SHP77 (cell line): Measurements from ENCODE around the gene PICK1.
"Not testable (repeated sequence)": the region's sequence is repeated elsewhere in the genome, so short reads cannot be mapped to it uniquely, and the experiment has no call there.

Source experiments
- DNase-seq, 2 experiments: peaks; one replicate each; lab custom pipeline; 2025; lab: John Stamatoyannopoulos, UW

The PICK1 gene

DNA sequence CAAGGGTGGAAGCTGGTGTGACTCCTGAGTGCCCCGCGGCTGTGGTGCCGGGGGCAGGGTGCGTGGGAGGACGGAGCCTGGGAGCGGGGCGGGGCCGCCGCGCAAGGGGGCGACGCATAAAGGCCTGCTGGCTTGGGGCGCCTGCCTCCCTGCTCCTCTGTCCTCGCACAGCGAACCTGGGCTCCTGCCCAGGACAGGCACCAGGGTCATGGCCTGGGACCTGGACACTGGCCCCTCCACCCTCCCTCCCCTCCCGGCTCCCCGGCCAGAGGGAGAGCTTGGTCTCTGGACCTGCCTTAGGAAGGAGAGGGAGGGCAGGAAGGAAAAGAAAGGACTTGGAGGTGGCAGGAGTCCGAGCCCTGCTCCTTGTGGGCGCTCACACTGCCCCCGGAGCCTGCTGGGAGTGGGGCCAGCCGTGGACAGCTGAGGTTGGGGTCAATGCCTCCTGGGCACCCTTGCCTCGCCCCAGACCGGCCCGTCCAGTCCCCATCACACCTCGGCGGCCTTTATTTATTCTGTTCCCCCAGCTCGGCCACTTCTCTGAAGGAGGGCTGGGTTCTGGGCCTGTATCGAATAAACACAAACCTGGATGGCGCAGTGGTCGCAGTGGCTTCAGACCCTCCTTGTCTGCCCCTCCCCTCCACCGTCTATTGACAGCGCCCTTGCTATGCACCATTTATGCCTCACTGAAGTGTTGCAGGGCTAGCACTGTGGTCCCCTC lies 18.1 kb downstream of the PICK1 start:
- no peak for DNase-seq

DNA sequence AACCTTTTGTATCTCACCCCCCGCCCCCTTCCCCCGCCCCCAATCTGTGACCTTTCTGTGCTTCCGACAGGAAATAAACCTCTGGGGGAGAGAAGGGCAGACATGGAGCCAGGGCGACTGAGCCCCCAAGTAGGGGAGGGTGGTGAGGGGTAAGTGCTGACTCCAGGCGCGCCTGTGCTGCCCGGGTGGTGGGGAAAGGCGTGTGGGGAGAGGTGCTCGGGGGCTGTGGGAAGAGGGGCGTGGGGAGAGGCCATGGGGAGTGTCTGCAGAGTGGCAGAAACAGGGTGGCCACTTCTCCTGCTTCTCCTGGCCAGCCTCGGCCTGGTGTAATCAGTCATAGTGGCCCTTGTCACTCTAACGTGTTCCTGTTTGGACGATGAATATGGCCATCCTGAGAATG lies 18.8 kb downstream of the PICK1 start:
- DNase-seq = no peak

DNA sequence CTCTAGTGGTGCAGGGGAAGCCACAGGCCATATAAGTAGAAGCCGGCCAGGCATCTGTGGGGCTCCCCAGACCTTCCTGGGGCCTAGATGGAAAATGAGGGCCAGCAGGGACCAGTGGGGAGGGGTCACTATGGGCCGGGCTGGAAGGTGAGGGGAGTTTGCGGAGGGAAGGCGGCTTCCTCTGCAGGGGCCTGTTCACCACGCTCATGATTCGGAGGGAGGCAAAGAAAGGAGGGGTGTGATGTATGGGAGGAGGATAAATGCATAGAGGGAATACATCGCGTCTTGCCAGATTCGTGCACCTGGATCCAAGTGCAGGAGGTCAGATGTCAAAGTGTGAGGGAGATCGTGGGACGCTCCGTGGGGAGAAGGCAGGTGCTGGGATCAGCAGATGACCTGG lies 19.9 kb downstream of the PICK1 start:
- DNase-seq = no peak

DNA sequence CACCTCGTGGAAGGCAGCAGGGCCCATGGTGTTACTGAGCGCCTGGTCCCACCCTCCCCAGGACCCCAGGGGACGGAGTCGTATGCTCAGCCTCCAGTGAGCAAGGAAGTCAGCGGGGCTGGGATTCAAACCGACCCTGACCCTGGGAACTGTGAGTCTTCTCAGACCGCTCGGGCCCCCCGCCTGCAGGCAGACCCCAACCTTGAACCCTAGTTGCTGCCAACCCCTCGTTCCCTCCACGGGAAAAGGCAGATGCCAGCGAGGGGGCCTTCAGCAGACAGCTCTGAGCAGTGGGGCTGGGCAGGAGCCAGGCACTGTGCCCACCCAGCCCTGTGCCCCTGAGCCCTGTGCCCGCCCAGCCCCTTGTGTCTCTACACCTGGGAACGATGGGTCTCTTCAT lies 20.4 kb downstream of the PICK1 start:
- DNase-seq = no peak

DNA sequence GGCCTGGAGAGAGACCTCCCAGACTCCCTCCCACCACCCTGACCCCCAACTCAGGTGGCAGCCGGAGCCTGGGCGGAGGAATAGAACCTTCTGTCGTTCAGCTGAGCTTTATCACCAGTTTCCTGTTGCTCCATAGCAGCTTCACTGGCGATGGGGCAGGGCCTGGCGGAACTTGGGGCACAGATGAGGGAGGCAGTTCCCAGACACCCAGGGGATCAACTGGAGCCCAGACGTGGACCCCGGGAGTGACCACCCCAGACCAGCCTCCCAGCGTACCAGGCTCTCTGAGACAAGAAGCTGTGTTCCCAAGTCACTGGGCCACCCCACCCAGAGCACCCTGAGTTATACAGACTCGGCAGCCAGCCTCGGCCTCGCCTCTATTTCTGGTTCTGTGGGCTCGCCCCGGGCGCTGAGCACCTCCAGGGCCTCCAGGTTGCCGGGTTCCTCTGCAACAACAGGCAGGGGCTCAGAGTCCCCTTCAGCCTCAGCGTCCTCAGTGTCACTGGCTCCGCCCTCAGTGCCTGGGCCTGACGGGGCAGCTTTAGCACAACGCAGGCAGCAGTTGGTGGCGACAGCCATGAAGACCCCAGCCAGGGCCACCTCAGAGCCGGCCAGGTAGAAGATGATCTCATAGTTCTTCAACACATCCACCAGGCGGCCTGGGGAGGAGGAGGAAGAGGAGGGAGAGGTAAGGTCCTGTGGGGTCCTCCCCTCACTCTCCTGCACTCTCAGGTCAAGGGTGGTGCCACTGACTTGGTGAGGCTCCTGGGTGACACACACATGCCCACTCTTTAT lies 21.0 kb downstream of the PICK1 start:
- DNase-seq = no peak

DNA sequence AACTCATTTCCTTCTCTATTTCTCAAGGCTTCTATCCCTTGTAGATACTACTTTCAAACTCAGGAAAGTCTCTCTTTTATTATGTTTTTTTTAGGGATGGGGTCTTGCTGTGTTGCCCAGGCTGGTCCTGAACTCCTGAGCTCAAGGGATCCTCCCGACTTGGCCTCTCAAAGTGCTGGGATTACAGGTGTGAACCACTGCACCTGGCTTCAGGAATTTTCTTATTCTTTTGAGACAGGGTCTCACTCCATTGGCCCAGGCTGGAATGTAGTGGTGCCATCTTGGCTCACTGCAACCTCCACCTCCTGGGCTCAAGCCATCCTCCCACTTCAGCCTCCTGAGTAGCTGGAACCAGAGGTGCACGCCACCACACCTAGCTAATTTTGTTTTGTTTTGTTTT lies 22.0 kb downstream of the PICK1 start:
- DNase-seq = not testable (repeated sequence)

DNA sequence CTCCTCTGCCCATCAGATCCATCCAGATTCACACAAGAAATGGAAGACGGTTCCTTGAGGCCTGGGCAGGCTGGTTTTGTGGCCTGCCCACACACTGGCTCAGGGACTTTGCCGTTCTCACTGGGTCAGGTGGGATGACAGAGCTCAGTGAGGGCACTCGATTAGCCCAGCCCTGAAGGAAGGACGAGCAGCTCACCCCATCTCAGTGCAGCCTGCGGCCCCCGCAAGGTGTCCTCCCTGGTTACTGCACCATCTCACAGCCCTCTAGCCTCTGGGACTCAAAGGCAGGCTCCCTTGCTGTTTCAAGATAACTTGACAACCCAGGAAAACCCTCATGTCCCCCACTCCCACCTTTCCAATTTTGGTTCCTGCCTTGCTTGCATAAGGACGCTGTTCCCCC lies 22.6 kb downstream of the PICK1 start:
- DNase-seq = no peak

DNA sequence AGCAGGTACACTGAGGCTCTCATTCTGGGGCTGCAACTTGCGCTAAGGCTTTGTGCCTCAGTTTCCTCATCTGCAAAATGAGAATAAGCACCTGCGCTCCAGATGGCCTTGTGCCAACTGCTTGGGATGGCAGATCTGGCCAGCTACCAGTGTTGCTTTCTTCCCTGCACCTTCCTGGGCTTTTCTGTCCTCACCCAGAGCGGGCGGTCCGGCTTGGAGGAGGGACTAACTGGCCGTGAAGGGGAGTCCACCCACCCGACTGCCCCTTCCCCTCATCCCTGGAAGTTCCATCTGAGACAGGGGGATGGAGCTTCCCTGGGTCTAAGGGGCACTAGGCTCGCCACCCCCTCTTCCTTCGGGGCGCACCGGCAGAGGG lies 23.3 kb downstream of the PICK1 start:
- no peak for DNase-seq

DNA sequence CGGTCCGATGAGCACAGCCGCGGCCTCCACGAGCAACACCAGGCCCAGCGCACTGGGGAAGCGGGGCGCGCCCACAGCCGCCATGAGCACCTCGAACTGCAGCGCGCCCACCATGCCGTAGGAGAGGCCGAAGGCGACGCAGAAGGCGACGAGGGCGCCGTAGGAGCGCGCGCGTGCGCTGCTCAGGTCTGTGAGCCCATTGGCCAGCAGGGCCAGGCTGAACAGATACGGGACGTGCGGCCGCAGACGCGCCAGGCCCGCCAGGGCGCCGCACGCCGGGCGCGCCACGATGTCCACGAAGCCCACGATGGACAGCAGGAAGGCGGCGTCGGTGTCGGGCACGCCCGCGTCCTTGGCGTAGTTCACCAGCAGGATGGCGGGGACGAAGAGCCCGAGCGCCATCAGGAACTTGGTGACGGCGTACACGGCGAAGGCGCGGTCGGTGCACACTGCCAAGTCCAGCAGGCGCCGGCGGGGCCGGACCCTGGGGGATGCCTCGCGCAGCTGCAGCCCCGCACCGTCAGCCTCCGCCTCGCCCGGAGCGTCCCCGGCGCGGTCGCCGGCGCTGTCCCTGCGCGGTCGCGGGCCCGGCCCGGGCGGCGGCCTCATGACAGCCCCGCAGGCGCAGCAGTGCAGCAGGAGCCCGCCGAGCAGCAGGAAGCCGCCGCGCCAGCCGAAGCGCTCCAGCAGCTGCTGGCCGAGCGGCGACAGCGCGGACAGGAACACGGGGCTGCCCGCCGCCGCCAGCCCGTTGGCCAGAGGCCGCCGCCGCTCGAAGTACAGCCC lies 23.8 kb downstream of the PICK1 start:
- no peak for DNase-seq

DNA sequence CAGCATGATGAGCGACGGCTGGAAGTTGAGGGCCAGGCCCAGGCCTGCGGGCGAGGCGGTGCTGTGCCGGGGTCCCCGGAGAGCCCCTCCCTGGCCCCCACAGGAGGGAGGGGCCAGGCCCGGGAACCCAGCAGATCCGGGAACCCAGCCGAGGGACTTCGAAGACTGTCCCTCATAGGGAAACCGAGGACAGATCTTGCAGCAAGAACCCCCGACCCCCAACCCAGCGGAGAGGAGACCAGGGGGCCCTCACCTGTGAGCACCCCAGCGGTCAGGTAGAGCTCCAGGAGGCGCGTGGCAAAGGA lies 24.4 kb downstream of the PICK1 start:
- no peak for DNase-seq

DNA sequence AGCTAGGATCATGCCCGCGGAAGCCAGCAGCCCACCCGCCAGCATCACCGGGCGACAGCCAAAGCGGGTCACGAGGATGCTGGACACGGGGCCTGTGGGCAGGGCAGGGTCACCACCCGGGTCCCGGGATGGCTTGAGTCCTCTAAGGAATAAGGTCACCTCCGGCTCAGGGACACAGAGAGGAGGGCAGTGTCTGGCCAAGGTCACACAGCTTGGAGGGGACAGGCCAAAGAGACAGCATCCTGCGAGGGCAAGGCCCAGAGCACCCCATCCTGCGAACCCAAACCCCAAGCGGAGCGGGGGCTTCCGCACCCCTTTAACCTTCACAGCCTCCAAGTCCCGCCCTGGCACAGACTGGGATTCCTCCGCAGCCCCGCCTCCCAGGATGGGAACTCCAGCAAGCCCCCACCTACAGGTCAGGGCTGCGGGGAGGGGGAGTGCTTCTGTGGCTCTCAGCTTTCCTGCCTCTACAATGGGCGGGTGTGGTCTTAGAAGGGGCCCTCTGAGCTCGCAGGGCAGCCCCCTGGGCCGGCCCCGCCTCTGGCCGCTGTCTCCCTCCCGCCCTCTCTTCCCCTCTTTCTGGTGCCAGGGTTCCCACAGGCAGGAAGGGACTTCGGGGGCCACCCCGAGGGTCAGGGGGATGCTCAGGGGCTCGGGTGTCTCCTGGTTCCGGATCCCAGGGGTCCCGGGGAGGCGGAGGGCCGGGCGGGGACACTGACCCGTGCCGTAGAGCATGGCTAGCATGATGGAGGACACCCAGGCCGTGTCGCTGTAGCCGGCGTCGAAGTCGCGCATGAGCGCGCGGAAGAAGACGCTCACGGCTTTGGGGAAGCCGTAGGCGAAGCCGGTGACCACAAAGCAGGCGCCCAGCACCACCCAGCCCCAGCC lies 25.0 kb downstream of the PICK1 start:
- DNase-seq = no peak

DNA sequence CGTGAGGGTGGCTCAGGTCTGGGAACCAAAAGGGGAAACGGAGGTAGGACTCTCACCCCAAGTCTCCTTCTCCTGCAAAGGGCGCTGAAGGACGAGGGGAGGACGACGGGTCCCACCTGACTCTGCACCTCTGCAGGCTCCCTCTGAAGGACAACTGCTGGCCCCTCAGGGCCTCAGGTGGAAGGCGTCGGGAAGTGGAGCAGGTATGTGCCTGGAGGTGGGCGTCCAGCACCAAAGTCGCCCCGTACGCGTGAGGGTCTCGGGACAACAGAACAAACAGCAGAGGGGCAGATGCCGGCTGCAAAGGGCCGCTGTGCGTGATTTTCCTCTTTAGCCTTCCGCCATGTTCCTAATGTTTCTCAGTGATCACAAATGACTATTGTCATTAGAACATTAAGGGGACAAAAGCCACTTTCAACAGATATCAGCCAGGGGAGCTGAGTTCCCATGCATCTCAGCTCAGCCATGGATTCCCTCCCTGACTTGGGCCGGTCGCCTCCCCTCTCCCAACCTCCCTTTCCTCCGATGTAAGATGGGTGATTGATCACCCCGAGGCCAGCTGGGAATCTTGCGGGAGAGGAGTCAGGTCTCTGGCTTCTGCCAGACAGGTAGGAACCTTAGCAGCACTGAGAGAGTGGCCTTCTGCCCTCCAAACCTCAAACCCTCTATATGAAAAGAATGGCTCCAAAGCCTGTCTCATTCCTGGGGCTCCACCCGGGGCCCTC lies 25.9 kb downstream of the PICK1 start:
- DNase-seq = no peak

DNA sequence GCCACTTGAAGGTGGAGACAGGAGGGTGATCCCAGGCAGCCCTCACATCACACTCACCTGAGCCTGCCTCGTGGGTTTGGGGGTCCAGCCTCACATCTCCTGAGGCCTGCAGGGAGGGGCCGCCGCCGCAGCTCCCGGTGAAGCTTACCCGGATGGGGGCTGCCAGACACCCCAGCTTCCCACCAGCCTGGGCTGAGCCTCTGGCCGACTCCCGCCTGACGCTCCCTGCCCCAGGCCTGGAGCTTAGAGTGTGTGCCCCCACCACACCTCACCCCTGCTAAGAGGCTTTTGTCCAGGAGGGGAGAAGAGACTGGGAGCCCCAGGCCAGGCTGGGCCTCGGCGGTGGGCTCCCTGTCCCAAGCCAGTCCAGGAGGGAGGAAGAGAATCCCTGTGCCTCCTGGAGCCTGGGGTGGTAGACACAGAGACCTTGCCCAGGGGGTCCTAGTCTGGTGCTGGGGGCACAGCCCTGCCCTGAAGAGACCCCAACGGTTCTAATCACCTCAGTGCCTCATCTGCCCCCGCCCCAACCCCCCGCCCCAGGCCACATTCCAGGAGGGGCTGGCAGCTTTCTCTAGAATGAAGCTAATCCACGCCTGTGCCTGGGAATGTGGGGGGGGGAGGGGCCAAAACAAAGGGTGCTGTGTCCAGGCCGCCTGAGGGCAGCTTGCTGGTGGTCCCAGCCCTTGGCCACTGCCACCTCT lies 26.9 kb downstream of the PICK1 start, which contains the start of gene SLC16A8:
Gene SLC16A8, minus strand, starts transcription at position 254 of the 701 bp plus-strand sequence. CDS start 1,311 bp downstream, outside the sequence.
- DNase-seq = no peak

DNA sequence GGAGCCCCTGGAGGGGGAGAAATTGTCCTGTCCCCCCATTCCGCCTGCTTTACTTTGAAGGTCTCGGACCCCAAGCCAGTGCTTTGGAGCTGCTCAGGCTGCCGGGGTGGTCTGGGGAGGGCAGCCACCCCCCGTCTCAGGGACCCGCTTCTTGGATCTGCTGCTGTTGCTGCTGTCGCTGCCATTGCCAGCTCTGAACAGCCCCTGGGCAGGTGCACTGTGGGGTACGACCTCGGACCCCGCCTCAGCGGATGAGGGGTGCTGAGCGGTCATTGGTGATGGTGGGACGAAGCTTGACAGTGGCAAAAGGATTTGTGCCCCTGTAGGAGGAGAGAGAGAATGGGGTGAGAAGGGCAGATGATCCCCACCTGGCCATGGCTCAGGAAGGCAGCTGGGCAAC lies 27.9 kb downstream of the PICK1 start:
- DNase-seq = no peak

DNA sequence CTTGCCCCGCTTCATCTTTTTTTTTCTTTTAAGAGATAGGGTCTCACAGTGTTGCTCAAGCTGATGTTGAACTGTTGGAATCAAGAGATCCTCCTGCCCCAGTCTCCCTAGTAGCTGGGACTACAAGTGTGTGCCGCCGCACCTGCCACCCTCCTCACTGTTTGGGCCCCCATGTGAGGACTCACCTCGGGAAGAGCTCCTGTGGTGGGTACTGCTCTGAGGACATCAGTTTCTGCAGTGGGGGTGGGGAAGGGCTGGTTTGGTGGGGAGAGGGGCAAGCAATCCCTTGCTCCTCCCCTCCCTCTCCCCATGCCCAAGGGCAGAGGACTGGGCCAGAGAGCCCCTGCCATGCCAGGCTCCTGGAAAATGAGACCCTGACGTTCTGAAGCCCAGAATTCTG lies 28.3 kb downstream of the PICK1 start:
- DNase-seq = no peak

DNA sequence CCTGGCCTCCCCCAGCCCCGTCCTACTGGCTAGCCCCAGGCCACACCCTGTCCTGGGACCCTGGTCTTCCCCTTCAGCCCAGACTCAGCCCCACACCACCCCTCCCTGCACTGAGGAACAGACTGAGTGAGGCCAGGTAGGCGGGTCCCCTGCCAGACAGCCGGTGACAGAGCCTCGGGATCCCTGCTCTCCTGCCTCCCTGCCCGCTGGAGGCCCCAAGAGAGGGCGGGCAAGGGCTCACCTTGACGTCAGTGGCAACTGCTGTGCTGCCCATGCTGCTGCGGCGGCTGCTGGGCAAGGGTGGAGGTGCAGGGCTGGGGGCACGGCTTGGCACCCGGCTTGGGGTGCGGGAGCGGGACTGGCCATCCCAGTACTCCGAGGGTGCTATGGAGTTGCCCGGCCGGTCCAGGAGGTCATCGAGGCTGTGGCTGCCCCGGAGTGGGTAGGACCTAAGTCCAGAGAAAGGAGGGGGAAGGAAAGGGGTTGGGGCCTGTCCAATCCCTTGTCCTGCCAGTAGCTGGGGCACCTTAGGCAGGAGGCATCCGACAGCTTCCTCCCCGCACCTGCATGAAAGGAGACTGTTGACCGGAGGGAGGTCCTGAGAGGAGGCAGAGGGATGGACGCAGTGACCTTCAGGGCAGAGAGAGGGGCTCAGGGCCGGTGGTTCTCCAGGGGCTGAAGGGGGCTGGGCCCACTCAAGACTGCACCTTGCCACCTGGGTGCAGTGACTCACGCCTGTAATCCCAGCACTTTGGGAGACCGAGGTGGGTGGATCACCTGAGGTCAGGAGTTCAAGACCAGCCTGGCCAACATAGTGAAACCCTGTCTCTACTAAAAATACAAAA lies 29.0 kb downstream of the PICK1 start:
- DNase-seq = no peak

DNA sequence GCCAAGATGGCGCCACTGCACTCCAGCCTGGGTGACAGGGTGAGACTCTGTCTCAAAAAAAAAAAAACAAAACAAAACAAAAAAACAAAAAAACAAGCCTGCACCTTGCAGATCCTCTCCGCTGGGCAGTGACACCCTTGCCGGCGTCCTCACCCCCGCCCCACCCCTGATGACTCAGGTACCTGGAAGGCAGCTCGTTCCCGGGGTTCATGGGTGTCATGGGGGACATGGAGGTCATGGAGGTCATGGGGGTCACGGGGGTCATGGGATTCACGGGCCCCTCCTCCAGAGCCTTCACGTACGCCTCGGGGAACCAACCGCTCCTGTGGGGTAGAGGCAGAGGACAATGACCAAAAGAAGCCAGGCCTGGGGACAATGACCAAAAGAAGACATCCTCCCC lies 29.7 kb downstream of the PICK1 start:
- no peak for DNase-seq

DNA sequence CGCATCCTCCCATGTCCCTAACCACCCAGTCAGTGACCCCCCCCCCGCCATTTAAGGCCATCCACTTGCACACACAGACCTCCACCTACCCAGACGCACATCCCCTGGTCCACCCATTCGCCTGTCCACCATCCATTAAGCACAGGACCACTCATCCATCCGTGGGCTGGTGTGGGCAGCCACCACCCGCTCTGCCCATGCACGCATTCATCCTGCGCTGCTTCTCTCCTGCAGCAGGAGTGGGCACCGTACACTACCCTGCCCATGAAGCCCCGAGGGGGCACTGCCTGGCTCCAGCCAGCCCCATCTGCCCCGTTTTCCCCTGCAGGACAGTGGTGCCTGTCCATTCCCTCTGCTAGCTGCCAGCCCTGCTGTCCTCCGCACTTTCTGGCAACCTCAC lies 30.7 kb downstream of the PICK1 start:
- DNase-seq = no peak

DNA sequence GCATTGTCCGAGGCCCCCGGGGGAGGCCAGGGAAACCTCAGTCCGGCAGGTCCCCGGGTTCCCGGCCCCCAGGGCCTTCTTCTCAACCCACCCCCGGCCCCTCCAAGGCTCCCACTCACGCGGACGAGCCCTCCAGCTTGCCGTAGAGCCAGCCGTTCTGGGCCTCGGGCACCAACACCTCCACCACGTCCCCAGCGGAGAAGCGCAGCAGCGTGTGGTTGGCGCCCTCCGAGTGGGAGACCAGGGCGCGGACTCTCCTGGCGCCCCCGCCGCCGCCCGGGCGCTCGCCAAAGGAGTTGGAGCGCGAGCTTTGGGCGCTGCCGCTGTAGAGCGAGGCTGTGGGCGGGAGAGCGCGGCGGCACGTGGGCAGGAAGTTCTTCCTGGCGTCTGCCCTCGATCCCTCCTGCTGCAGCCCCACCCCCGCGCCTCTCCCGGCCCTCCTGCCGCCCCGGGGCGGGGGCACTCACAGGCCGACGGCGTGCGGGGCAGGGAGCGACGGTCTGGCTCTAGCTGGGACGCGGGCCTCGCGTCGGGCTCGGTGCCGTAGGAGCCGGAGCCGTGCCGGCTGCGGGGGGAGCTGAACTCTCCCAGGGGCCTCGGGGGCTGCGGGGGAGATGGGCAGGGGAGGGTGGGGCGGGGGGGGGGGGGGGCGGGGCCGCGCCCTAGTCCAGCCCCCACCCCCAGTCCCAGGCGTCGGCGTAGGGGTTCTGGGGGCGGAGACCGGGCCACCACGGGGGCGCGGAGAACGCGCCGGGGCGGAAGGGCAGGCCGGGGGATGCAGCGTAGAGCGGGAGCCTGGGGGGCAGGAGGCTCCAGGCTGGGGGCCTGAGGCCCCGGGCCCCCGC lies 31.6 kb downstream of the PICK1 start:
- DNase-seq = no peak
